ENCODE data around the gene HNRNPK. TPM values are rescaled to one million over a fixed set of nuclear protein-coding genes. Genes with fewer than 3 reads are reported as not detected.

HNRNPK gene
- 100 to 1,000 TPM; 281 to 403 TPM for total RNA-seq
- 100 to 1,000 TPM; 137 to 182 TPM for polyA plus RNA-seq

DNA sequence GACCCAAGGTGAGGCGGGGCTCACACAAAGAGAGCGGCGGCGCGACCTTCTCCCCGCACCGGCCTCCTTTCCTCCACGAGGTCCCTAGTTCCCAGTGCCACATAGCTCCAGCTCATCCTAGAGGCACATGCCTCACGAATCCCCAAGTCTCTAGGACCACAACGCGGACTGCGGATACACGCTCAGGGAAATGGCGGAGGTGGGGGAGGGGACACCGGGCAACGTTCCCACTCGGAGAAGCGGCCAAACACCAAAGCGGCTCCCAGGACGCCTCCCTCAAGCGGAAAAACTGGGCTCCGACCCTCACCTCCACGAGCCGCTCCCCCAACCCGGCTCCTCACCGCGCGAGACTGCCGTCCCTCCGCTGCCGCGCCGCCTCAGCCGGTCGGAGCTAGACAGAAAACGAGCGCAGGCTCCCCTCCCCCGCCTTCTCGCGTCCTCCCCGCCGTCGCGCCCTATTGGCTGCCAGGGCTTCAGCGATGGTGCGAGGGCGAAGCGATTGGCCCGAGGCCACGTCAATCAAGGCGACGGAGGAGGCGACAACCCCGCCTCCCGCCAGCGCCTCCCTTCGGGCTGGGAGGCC is at the start of gene HNRNPK:
TSS of gene HNRNPK (minus strand) at position 404 of the 583 bp plus-strand sequence. CDS start 1,963 bp downstream, outside the sequence.
- Histone ChIP-seq H3K9ac (ENCODE audit: low read depth in 1 of 2, low read length in 2 of 2) (peak within 1 kb of the TSS; percentile 90 to 93), H3K36me3 (ENCODE audit: control insufficient read depth in 4 of 4, insufficient read depth in 3 of 4, low read depth in 1 of 4, low read length in 3 of 4) (peaks cover 3 to 28% (median 22%) of the 10 kb centered on the region in 4 donors), H3K4me3 (ENCODE audit: low read depth in 1 of 3, low read length in 3 of 3) (peak within 1 kb of the TSS; percentile 82 to 99 (median 92)), H3K27ac (ENCODE audit: low read depth in 1 of 2, low read length in 2 of 2) (peak within 1 kb of the TSS; percentile 96 to 99), H3K27me3 (ENCODE audit: control insufficient read depth in 4 of 4, insufficient read depth in 4 of 4, low read length in 3 of 4) (no peaks in the 10 kb centered on the region), H3K9me3 (ENCODE audit: control insufficient read depth in 4 of 4, low read length in 3 of 4) (no peaks in the 10 kb centered on the region), H3K4me1 (ENCODE audit: control insufficient read depth in 4 of 4, insufficient read depth in 4 of 4, low read length in 3 of 4) (peaks cover 2 to 21% (median 12%) of the 10 kb centered on the region in 4 donors)
- under 1% methylated on average over 57 of the region's 57 CpGs for WGBS
- peak; percentile 99 for TF ChIP-seq SP1 (IDR thresholded peaks at IDR 0.05)
- no peak for TF ChIP-seq RAD21 (IDR thresholded peaks at IDR 0.05)
- TF ChIP-seq HNF4A (conservative IDR thresholded peaks at IDR 0.05) = no peak
- no peak for TF ChIP-seq GABPA (IDR thresholded peaks at IDR 0.05 in 1 of 2, conservative IDR thresholded peaks at IDR 0.05 in 1 of 2)
- TF ChIP-seq YY1 (IDR thresholded peaks at IDR 0.05) = peak; percentile 20
- peak; percentile 99 for DNase-seq (ENCODE audit: low spot score)

DNA sequence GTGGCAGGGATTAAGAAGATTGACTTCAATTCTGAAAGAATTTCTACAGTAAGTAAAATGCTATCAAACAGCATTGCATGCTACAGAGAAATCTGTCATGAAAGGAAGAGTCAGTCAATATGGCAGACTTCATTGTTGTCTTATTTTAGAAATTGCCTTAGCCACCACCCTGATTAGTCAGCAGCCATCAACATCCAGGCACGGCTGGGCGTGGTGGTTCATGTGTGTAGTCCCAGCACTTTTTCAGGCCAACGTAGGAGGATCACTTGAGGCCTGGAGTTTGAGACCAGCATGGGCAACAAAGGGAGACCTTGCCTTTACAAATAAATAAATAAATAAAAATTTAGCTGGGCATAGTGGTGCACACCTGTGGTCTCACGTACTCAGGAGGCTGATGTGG is 47.2 kb upstream of the HNRNPK start:
- TF ChIP-seq YY1 (IDR thresholded peaks at IDR 0.05) = no peak
- TF ChIP-seq HNF4A (conservative IDR thresholded peaks at IDR 0.05) = no peak
- TF ChIP-seq, protein P1, sequence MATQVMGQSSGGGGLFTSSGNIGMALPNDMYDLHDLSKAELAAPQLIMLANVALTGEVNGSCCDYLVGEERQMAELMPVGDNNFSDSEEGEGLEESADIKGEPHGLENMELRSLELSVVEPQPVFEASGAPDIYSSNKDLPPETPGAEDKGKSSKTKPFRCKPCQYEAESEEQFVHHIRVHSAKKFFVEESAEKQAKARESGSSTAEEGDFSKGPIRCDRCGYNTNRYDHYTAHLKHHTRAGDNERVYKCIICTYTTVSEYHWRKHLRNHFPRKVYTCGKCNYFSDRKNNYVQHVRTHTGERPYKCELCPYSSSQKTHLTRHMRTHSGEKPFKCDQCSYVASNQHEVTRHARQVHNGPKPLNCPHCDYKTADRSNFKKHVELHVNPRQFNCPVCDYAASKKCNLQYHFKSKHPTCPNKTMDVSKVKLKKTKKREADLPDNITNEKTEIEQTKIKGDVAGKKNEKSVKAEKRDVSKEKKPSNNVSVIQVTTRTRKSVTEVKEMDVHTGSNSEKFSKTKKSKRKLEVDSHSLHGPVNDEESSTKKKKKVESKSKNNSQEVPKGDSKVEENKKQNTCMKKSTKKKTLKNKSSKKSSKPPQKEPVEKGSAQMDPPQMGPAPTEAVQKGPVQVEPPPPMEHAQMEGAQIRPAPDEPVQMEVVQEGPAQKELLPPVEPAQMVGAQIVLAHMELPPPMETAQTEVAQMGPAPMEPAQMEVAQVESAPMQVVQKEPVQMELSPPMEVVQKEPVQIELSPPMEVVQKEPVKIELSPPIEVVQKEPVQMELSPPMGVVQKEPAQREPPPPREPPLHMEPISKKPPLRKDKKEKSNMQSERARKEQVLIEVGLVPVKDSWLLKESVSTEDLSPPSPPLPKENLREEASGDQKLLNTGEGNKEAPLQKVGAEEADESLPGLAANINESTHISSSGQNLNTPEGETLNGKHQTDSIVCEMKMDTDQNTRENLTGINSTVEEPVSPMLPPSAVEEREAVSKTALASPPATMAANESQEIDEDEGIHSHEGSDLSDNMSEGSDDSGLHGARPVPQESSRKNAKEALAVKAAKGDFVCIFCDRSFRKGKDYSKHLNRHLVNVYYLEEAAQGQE (IDR thresholded peaks at IDR 0.05) = no peak
- TF ChIP-seq, protein P2, sequence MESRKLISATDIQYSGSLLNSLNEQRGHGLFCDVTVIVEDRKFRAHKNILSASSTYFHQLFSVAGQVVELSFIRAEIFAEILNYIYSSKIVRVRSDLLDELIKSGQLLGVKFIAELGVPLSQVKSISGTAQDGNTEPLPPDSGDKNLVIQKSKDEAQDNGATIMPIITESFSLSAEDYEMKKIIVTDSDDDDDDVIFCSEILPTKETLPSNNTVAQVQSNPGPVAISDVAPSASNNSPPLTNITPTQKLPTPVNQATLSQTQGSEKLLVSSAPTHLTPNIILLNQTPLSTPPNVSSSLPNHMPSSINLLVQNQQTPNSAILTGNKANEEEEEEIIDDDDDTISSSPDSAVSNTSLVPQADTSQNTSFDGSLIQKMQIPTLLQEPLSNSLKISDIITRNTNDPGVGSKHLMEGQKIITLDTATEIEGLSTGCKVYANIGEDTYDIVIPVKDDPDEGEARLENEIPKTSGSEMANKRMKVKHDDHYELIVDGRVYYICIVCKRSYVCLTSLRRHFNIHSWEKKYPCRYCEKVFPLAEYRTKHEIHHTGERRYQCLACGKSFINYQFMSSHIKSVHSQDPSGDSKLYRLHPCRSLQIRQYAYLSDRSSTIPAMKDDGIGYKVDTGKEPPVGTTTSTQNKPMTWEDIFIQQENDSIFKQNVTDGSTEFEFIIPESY (IDR thresholded peaks at IDR 0.05) = no peak
- TF ChIP-seq SP1 (IDR thresholded peaks at IDR 0.05) = no peak
- TF ChIP-seq FOXA2 (IDR thresholded peaks at IDR 0.05) = no peak
- TF ChIP-seq RXRA (IDR thresholded peaks at IDR 0.05) = no peak
- no peak for TF ChIP-seq FOXA1 (IDR thresholded peaks at IDR 0.05)
- no peak for TF ChIP-seq JUND (IDR thresholded peaks at IDR 0.05)
- TF ChIP-seq EGR1 (IDR thresholded peaks at IDR 0.05; ENCODE audit: low read depth in 2 of 2) = no peak
- TF ChIP-seq, protein P3, sequence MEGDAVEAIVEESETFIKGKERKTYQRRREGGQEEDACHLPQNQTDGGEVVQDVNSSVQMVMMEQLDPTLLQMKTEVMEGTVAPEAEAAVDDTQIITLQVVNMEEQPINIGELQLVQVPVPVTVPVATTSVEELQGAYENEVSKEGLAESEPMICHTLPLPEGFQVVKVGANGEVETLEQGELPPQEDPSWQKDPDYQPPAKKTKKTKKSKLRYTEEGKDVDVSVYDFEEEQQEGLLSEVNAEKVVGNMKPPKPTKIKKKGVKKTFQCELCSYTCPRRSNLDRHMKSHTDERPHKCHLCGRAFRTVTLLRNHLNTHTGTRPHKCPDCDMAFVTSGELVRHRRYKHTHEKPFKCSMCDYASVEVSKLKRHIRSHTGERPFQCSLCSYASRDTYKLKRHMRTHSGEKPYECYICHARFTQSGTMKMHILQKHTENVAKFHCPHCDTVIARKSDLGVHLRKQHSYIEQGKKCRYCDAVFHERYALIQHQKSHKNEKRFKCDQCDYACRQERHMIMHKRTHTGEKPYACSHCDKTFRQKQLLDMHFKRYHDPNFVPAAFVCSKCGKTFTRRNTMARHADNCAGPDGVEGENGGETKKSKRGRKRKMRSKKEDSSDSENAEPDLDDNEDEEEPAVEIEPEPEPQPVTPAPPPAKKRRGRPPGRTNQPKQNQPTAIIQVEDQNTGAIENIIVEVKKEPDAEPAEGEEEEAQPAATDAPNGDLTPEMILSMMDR (IDR thresholded peaks at IDR 0.05; ENCODE audit: low read depth, low read length, missing input control) = no peak
- TF ChIP-seq TAF1 (conservative IDR thresholded peaks at IDR 0.05) = no peak
- no peak for TF ChIP-seq NR2F2 (IDR thresholded peaks at IDR 0.05)
- no peak for TF ChIP-seq HNF4G (IDR thresholded peaks at IDR 0.05)
- no peak for TF ChIP-seq RAD21 (IDR thresholded peaks at IDR 0.05)
- no peak overlapping the region for H3K27ac ChIP-seq (ENCODE audit: low read depth in 1 of 2, low read length in 2 of 2)
- no peak for DNase-seq (ENCODE audit: low spot score)
- H3K9me3 ChIP-seq (ENCODE audit: control insufficient read depth in 4 of 4, low read length in 3 of 4) = no peaks in the 10 kb centered on the region
- 92% methylated on average over 4 of the region's 4 CpGs for WGBS
- no peaks in the 10 kb centered on the region for H3K4me1 ChIP-seq (ENCODE audit: control insufficient read depth in 4 of 4, insufficient read depth in 4 of 4, low read length in 3 of 4)
- no peak overlapping the region for H3K9ac ChIP-seq (ENCODE audit: low read depth in 1 of 2, low read length in 2 of 2)
- H3K36me3 ChIP-seq (ENCODE audit: control insufficient read depth in 4 of 4, insufficient read depth in 3 of 4, low read depth in 1 of 4, low read length in 3 of 4) = no peaks in the 10 kb centered on the region
- H3K27me3 ChIP-seq (ENCODE audit: control insufficient read depth in 4 of 4, insufficient read depth in 4 of 4, low read length in 3 of 4) = no peaks in the 10 kb centered on the region
- no peak overlapping the region for H3K4me3 ChIP-seq (ENCODE audit: low read depth in 1 of 3, low read length in 3 of 3)

Measured in liver (tissue), 9 donors.